ENCODE data around the gene DDX10.

The DDX10 gene

GRCh38 chr11:108959105-108959761 lies 294.4 kb downstream of the DDX10 start:
- Histone ChIP-seq H3K9ac (ENCODE audit: low read depth, low read length) (no peak overlapping the region), H3K27ac (ENCODE audit: low read depth, low read length) (peak overlapping the region; percentile 28), H3K36me3 (ENCODE audit: control insufficient read depth, insufficient read depth, low read length) (no peaks in the 10 kb centered on the region), H3K27me3 (ENCODE audit: control insufficient read depth, insufficient read depth, low read length) (no peaks in the 10 kb centered on the region), H3K4me1 (ENCODE audit: control insufficient read depth, insufficient read depth, low read length) (peaks cover 25% of the 10 kb centered on the region), H3K4me3 (ENCODE audit: low read depth, low read length) (no peak overlapping the region), H3K9me3 (ENCODE audit: control insufficient read depth, insufficient read depth, low read length) (no peaks in the 10 kb centered on the region)

GRCh38 chr11:108959874-108960273 lies 295.0 kb downstream of the DDX10 start:
- Histone ChIP-seq H3K27ac (ENCODE audit: low read depth, low read length) (no peak overlapping the region), H3K36me3 (ENCODE audit: control insufficient read depth, insufficient read depth, low read length) (no peaks in the 10 kb centered on the region), H3K9ac (ENCODE audit: low read depth, low read length) (no peak overlapping the region), H3K27me3 (ENCODE audit: control insufficient read depth, insufficient read depth, low read length) (no peaks in the 10 kb centered on the region), H3K4me3 (ENCODE audit: low read depth, low read length) (no peak overlapping the region), H3K4me1 (ENCODE audit: control insufficient read depth, insufficient read depth, low read length) (peaks cover 25% of the 10 kb centered on the region), H3K9me3 (ENCODE audit: control insufficient read depth, insufficient read depth, low read length) (no peaks in the 10 kb centered on the region)

DNA sequence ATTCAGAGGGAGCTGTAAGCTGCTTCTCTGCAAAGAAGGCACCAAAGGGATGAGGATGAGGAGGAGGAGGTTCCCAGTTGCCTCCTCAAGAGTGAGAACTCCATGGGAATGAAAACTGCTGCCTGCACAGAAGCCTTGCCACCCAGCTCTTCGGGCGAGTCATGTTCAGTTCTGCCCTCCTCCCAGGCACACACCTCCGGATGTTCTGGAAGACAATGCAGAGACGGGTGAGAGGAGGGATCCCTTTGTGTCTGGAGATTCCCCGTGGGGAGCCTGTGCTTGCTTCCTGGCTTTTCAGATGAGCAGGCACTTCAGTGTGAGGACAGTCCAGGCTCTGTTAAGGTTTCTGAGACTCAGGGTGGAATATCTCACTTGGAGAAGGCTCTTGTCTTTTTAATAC lies 295.6 kb downstream of the DDX10 start:
- Histone ChIP-seq H3K4me1 (ENCODE audit: control insufficient read depth, insufficient read depth, low read length) (peaks cover 25% of the 10 kb centered on the region), H3K27me3 (ENCODE audit: control insufficient read depth, insufficient read depth, low read length) (no peaks in the 10 kb centered on the region), H3K9ac (ENCODE audit: low read depth, low read length) (no peak overlapping the region), H3K36me3 (ENCODE audit: control insufficient read depth, insufficient read depth, low read length) (no peaks in the 10 kb centered on the region), H3K4me3 (ENCODE audit: low read depth, low read length) (no peak overlapping the region), H3K27ac (ENCODE audit: low read depth, low read length) (peak overlapping the region; percentile 63), H3K9me3 (ENCODE audit: control insufficient read depth, insufficient read depth, low read length) (no peaks in the 10 kb centered on the region)

DNA sequence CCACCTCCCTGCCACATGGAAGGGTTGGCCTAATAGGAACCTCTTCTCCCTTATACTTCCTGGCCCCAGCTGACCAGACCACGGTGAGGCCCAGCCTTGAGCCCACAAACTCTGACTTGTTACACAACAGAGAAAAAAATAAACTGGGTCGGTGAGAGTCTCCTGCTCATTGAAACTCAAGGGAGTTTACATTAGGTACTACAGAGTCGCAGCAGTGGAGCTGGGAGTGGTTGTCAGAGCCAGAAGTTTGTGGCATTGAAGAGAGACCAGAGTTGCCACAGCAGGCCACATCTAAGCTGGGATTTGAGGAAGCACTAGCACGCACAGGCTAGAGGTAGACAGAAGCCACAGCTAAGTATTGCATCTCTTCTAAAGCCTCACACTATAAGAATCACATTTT lies 296.2 kb downstream of the DDX10 start:
- no peak overlapping the region for H3K4me3 ChIP-seq (ENCODE audit: low read depth, low read length)
- H3K27ac ChIP-seq (ENCODE audit: low read depth, low read length) = peak overlapping the region; percentile 63
- H3K9ac ChIP-seq (ENCODE audit: low read depth, low read length) = no peak overlapping the region
- H3K36me3 ChIP-seq (ENCODE audit: control insufficient read depth, insufficient read depth, low read length) = no peaks in the 10 kb centered on the region
- peaks cover 25% of the 10 kb centered on the region for H3K4me1 ChIP-seq (ENCODE audit: control insufficient read depth, insufficient read depth, low read length)
- H3K27me3 ChIP-seq (ENCODE audit: control insufficient read depth, insufficient read depth, low read length) = no peaks in the 10 kb centered on the region
- H3K9me3 ChIP-seq (ENCODE audit: control insufficient read depth, insufficient read depth, low read length) = no peaks in the 10 kb centered on the region

- peaks cover 27% of the 10 kb centered on the region for H3K4me1 ChIP-seq (ENCODE audit: control insufficient read depth, insufficient read depth, low read length)
- H3K36me3 ChIP-seq (ENCODE audit: control insufficient read depth, insufficient read depth, low read length) = no peaks in the 10 kb centered on the region
- H3K27ac ChIP-seq (ENCODE audit: low read depth, low read length) = no peak overlapping the region
- no peaks in the 10 kb centered on the region for H3K27me3 ChIP-seq (ENCODE audit: control insufficient read depth, insufficient read depth, low read length)
- H3K4me3 ChIP-seq (ENCODE audit: low read depth, low read length) = no peak overlapping the region
- H3K9me3 ChIP-seq (ENCODE audit: control insufficient read depth, insufficient read depth, low read length) = no peaks in the 10 kb centered on the region
- H3K9ac ChIP-seq (ENCODE audit: low read depth, low read length) = no peak overlapping the region
Measured at GRCh38 chr11:108963118-108963517, 298.2 kb downstream of the DDX10 start.

DNA sequence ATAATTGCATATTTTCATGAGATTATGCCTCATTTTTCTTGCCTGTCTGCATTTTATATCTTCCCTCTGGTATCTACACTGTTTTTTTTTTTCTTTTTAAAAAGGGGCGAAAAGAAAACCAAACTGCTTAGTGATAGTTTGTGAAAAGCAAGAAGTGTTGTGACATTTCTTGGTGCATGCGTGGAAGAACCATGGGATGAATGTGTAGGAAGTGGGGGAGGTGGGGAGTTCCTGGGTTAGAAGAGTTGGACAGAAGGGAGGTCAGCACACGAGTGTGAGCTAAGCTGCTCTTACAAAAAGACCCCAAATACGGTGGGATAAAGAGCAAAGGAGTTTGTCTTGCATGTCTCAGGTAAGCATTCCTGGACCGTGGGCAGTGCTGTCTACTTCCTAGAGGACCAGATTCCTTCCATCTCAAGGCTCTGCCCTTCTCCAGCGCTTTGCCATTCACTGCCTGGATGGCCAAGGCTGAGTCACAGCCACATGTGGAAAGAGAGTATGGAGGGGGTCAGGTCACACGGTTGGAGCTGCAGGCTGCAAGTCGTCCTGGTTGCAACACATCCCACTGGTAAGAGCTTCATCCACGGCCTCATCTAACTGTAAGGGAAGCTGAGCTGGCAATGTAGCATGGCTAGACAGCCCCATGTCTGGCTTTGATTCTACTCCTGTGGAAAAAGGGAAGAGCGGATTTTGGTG lies 300.6 kb downstream of the DDX10 start:
- Histone ChIP-seq H3K4me1 (ENCODE audit: control insufficient read depth, insufficient read depth, low read length) (peaks cover 8% of the 10 kb centered on the region), H3K9me3 (ENCODE audit: control insufficient read depth, insufficient read depth, low read length) (no peaks in the 10 kb centered on the region), H3K27ac (ENCODE audit: low read depth, low read length) (no peak overlapping the region), H3K9ac (ENCODE audit: low read depth, low read length) (no peak overlapping the region), H3K4me3 (ENCODE audit: low read depth, low read length) (no peak overlapping the region), H3K36me3 (ENCODE audit: control insufficient read depth, insufficient read depth, low read length) (no peaks in the 10 kb centered on the region), H3K27me3 (ENCODE audit: control insufficient read depth, insufficient read depth, low read length) (no peaks in the 10 kb centered on the region)

DNA sequence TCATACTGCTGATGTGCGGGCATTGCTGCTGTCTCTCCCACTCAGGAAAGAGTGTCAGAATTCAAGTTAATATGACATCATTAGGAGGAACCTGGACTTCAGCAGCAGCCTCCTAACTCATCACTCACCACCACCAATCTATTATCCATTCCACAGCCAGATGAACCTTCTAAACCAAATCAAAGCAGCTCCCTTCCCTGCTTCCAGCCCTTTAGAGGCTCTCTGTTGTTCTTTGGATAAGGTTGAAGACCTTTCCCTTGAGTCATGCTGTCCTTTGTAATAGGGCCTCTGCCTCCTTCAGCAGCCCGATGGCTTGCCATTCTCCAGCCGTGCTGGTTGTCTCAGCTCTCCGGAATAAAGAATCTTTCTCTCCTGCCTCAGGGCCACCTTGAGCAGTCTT lies 301.3 kb downstream of the DDX10 start:
- H3K9ac ChIP-seq (ENCODE audit: low read depth, low read length) = no peak overlapping the region
- no peaks in the 10 kb centered on the region for H3K9me3 ChIP-seq (ENCODE audit: control insufficient read depth, insufficient read depth, low read length)
- H3K27me3 ChIP-seq (ENCODE audit: control insufficient read depth, insufficient read depth, low read length) = no peaks in the 10 kb centered on the region
- no peak overlapping the region for H3K4me3 ChIP-seq (ENCODE audit: low read depth, low read length)
- no peak overlapping the region for H3K27ac ChIP-seq (ENCODE audit: low read depth, low read length)
- H3K4me1 ChIP-seq (ENCODE audit: control insufficient read depth, insufficient read depth, low read length) = peaks cover 2% of the 10 kb centered on the region; the same call in 1 of the 2 replicates
- no peaks in the 10 kb centered on the region for H3K36me3 ChIP-seq (ENCODE audit: control insufficient read depth, insufficient read depth, low read length)

DNA sequence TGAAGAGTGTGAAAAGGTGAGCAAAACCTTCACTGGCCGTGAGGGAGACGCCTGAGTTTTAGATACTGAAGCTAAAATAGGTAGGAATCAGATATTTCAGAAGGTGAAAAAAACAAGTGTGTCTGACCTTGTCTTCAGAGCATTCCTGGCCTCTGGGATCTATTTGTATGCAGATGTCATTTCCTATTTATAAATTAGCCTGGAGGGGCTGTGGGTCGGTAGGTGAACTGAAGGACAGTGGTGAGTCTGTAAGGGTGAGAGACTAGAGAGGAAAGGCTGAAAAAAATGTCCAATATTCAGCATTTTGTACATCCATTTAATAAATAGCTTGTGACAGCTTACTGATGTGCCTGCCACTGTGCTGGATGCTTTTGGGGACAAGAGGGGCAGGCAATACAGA lies 302.1 kb downstream of the DDX10 start:
- no peak overlapping the region for H3K27ac ChIP-seq (ENCODE audit: low read depth, low read length)
- no peak overlapping the region for H3K9ac ChIP-seq (ENCODE audit: low read depth, low read length)
- no peaks in the 10 kb centered on the region for H3K36me3 ChIP-seq (ENCODE audit: control insufficient read depth, insufficient read depth, low read length)
- H3K4me1 ChIP-seq (ENCODE audit: control insufficient read depth, insufficient read depth, low read length) = peaks cover 2% of the 10 kb centered on the region; the same call in 1 of the 2 replicates
- H3K27me3 ChIP-seq (ENCODE audit: control insufficient read depth, insufficient read depth, low read length) = no peaks in the 10 kb centered on the region
- H3K4me3 ChIP-seq (ENCODE audit: low read depth, low read length) = no peak overlapping the region
- H3K9me3 ChIP-seq (ENCODE audit: control insufficient read depth, insufficient read depth, low read length) = no peaks in the 10 kb centered on the region

DNA sequence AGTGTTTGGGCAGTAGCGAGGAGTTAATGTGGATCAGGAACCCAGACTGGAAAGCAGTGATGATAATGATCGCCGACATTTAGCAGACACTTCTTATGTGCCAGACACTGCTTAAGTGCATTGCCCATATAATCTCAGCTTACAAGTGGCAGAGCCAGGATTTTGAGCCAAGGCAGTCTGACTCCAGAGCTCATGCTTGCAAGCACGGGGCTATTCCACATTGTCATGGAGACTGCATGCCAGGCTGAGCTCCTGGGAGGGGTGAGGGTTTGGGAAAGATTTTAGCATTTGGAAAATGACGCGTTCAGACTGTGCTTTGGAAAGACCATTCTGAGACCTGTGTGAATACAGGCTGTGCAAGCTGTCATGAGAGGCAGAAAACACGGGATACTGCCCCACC lies 302.7 kb downstream of the DDX10 start:
- no peak overlapping the region for H3K27ac ChIP-seq (ENCODE audit: low read depth, low read length)
- H3K4me1 ChIP-seq (ENCODE audit: control insufficient read depth, insufficient read depth, low read length) = peaks cover 2% of the 10 kb centered on the region; the same call in 1 of the 2 replicates
- H3K27me3 ChIP-seq (ENCODE audit: control insufficient read depth, insufficient read depth, low read length) = no peaks in the 10 kb centered on the region
- H3K36me3 ChIP-seq (ENCODE audit: control insufficient read depth, insufficient read depth, low read length) = no peaks in the 10 kb centered on the region
- H3K9me3 ChIP-seq (ENCODE audit: control insufficient read depth, insufficient read depth, low read length) = no peaks in the 10 kb centered on the region
- H3K9ac ChIP-seq (ENCODE audit: low read depth, low read length) = no peak overlapping the region
- H3K4me3 ChIP-seq (ENCODE audit: low read depth, low read length) = no peak overlapping the region

DNA sequence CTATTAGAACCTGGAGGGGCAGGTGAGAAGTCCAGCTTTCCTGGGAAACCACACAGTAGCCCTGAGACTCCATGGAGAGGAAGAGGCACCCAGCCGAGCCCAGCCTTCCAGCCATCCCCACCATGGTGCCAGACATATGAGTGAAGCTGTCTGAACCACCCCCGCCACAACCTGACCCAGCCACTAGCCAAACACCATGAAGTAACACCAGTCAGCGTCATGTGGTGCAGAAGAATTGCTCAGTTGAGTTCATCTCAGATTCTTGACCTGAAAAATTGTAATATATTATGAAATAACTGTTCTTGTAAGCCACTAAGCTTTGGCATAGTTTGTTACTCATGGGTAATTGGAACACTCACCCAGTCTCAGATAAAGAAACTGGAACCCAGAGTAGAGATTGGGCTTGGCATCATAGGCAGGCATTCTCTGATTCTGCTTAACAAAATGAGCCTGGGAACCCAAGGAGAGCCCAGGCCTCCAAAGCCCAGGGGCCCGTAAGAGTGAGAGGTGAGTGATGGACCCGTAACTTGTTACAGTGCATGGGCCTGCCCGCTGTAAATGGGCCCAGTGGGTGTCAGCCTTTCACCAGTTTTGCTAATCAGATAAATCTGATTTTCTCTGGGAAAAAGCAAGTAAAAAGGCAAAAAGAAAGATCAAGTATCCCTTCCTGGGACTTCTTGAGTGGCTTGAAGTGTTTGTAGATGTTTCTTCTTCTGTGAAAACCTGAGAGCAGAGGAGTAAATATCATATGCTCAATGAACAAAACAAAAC lies 305.5 kb downstream of the DDX10 start:
- Histone ChIP-seq H3K9me3 (ENCODE audit: control insufficient read depth, insufficient read depth, low read length) (no peaks in the 10 kb centered on the region), H3K27ac (ENCODE audit: low read depth, low read length) (no peak overlapping the region), H3K4me1 (ENCODE audit: control insufficient read depth, insufficient read depth, low read length) (peaks cover 2% of the 10 kb centered on the region; the same call in 1 of the 2 replicates), H3K27me3 (ENCODE audit: control insufficient read depth, insufficient read depth, low read length) (no peaks in the 10 kb centered on the region), H3K36me3 (ENCODE audit: control insufficient read depth, insufficient read depth, low read length) (no peaks in the 10 kb centered on the region), H3K9ac (ENCODE audit: low read depth, low read length) (no peak overlapping the region), H3K4me3 (ENCODE audit: low read depth, low read length) (no peak overlapping the region)
